Caco-2 (cell line): Measurements from ENCODE around the gene AGPAT1. TPM values are rescaled to one million over a fixed set of nuclear protein-coding genes. Genes with fewer than 3 reads are reported as not detected.

Experiments used
- BruUV-seq: library from RNA; stranded (reverse); fragments of 400-500 nt; replicated peaks from 2 replicates; lab custom pipeline; 2021; lab: Mats Ljungman, UMichigan
- CTCF ChIA-PET: fragments of 300-600 bp; sonication (Branson Sonifier 250); formaldehyde crosslinking; loops from one replicate; lab custom pipeline; 2022; ENCODE audit warnings: antibody characterized with exemption; lab: Charles Lee
- POLR2A ChIA-PET: fragments of 300-600 bp; sonication (Branson Sonifier 250); formaldehyde crosslinking; loops from one replicate; lab custom pipeline; 2022; ENCODE audit warnings: antibody characterized with exemption; lab: Charles Lee
- DNase-seq, 2 experiments: peaks; one replicate each; pipeline versions ENCODE4 v3.0.0 to v3.0.0-alpha.2; 2020 to 2022
- H3K27me3 ChIP-seq: replicated peaks from 2 replicates; pipeline ENCODE4 v1.6.0; 2011; ENCODE audit warnings: low read length; ENCODE audit not compliant: control insufficient read depth, insufficient read depth
- H3K36me3 ChIP-seq: 2 replicates; pipeline ENCODE4 v1.5.1; 2011; ENCODE audit warnings: low read length; ENCODE audit not compliant: control insufficient read depth, insufficient read depth
- H3K4me1 ChIP-seq: fragments of 250-450 bp; sonication (Bioruptor Pico); 2 replicates; pipeline ENCODE4 v1.5.1; 2020; ENCODE audit warnings: mild to moderate bottlenecking
- H3K4me3 ChIP-seq: 2 replicates; pipeline ENCODE4 v1.5.1; 2011; ENCODE audit warnings: low read depth, mild to moderate bottlenecking, control low read depth, low read length
- H3K9me3 ChIP-seq: fragments of 250-450 bp; sonication (Bioruptor Pico); 2 replicates; pipeline ENCODE4 v1.5.1; 2020; ENCODE audit warnings: mild to moderate bottlenecking, moderate library complexity
- H3K27ac Mint-ChIP-seq: one replicate; pipeline ENCODE4 v1.8.0; 2022; ENCODE audit warnings: mixed read lengths; ENCODE audit not compliant: unreplicated experiment
- H3K27me3 Mint-ChIP-seq: one replicate; pipeline ENCODE4 v1.8.0; 2022; ENCODE audit warnings: mixed read lengths; ENCODE audit not compliant: insufficient read depth, unreplicated experiment
- H3K36me3 Mint-ChIP-seq: one replicate; pipeline ENCODE4 v1.8.0; 2022; ENCODE audit warnings: mild to moderate bottlenecking, mixed read lengths; ENCODE audit not compliant: insufficient read depth, unreplicated experiment
- H3K4me1 Mint-ChIP-seq: one replicate; pipeline ENCODE4 v1.8.0; 2022; ENCODE audit warnings: low read depth, mixed read lengths; ENCODE audit not compliant: unreplicated experiment
- H3K4me3 Mint-ChIP-seq: one replicate; pipeline ENCODE4 v1.8.0; 2022; ENCODE audit warnings: mild to moderate bottlenecking, moderate library complexity, mixed read lengths; ENCODE audit not compliant: unreplicated experiment
- H3K9me3 Mint-ChIP-seq: one replicate; pipeline ENCODE4 v1.8.0; 2022; ENCODE audit warnings: mixed read lengths; ENCODE audit not compliant: unreplicated experiment
- CTCF ChIP-seq, 2 experiments: fragments of 200-600 bp in 1 of 2; IDR thresholded peaks; 1 replicate in 1 of 2; 2 replicates in 1 of 2; pipeline versions ENCODE4 v1.5.1 to v1.8.0; 2011 to 2022; ENCODE audit warnings: antibody characterized with exemption in 1 of 2, control low read depth in 1 of 2, inconsistent platforms in 1 of 2, low read depth in 1 of 2, low read length in 1 of 2, mild to moderate bottlenecking in 1 of 2, moderate library complexity in 1 of 2; ENCODE audit not compliant: insufficient read depth in 1 of 2, severe bottlenecking in 1 of 2, unreplicated experiment in 1 of 2
- intact Hi-C: fragments of 100-400 bp; cut with micrococcal nuclease; formaldehyde crosslinking; loops from one replicate; pipeline ENCODE4 v1.10.0; 2022; ENCODE audit not compliant: unreplicated experiment
- total RNA-seq: library from RNA; stranded (reverse); gene quantifications from 2 replicates; pipeline ENCODE4 v1.2.3, GENCODE V29; 2022

The AGPAT1 gene
- total RNA-seq, 1 experiment from 2014 or later: 60.4 TPM

GRCh38 chr6:32128751-32129296, 47.1 kb downstream of the AGPAT1 start:
- CTCF ChIA-PET: interaction anchor here (1.0 to 1.4 kb wide), 5 partner anchors 10 to 81 kb away, joined by 3 to 8 read pairs (median 5); no protein-coding TSS in a partner anchor

GRCh38 chr6:32127717-32128592, 47.9 kb downstream of the AGPAT1 start, which contains the start of gene ATF6B:
Gene ATF6B, minus strand, starts transcription at chr6:32128246. Its CDS starts 39 bp downstream, at chr6:32128207.
- DNase-seq: peak; percentile 96 to 99
- peaks cover 17% of the 10 kb centered on the region for H3K4me1 ChIP-seq
- POLR2A ChIA-PET: interaction anchor here (0.5 to 2.3 kb wide), 10 partner anchors 9 to 844 kb away, joined by 3 to 13 read pairs (median 4); partner anchors contain the start of genes HSPA1A, HSPA1L, NEU1 and PBX2
- H3K27me3 Mint-ChIP-seq: no peaks in the 10 kb centered on the region
- no peaks in the 10 kb centered on the region for H3K9me3 Mint-ChIP-seq
- 0 out of 2 replicates have a peak, but pooled peaks cover 1% of the 10 kb centered on the region for H3K36me3 ChIP-seq
- intact Hi-C loops: loop anchor here (1.0 kb wide), 1 partner anchor 50 kb away; the partner anchor contains the start of gene RNF5
- no peaks in the 10 kb centered on the region for H3K27me3 ChIP-seq
- peak within 1 kb of the TSS; percentile 75 for H3K4me3 ChIP-seq
- H3K27ac Mint-ChIP-seq: peak within 1 kb of the TSS; percentile 99
- peaks cover 26% of the 10 kb centered on the region for H3K4me1 Mint-ChIP-seq
- H3K4me3 Mint-ChIP-seq: peak within 1 kb of the TSS; percentile 99
- no TSS peak for BruUV-seq
- H3K9me3 ChIP-seq: no peaks in the 10 kb centered on the region
- CTCF ChIA-PET: interaction anchor here (0.6 to 1.4 kb wide), 10 partner anchors 9 to 508 kb away, joined by 3 to 8 read pairs (median 4); no protein-coding TSS in a partner anchor
- peaks cover 44% of the 10 kb centered on the region for H3K36me3 Mint-ChIP-seq
- no peak for TF ChIP-seq CTCF (IDR thresholded peaks at IDR 0.05; ENCODE audit: insufficient read depth in 1 of 2, low read depth in 1 of 2, low read length in 1 of 2, severe bottlenecking in 1 of 2, unreplicated experiment in 1 of 2)

More at GRCh38 chr6:32128751-32129296, 47.1 kb downstream of the AGPAT1 start:
- Mint-ChIP-seq H3K27ac (peak overlapping the region; percentile 99), H3K4me3 (peak overlapping the region; percentile 99), H3K9me3 (no peaks in the 10 kb centered on the region), H3K27me3 (no peaks in the 10 kb centered on the region), H3K4me1 (peaks cover 26% of the 10 kb centered on the region), H3K36me3 (peaks cover 36% of the 10 kb centered on the region)
- POLR2A ChIA-PET: interaction anchor here (0.6 to 2.3 kb wide), 7 partner anchors 11 to 843 kb away, joined by 3 to 13 read pairs (median 5); partner anchors contain the start of genes HSPA1A, HSPA1L and NEU1
- intact Hi-C loops: loop anchor here (1.0 kb wide), 1 partner anchor 49 kb away; the partner anchor contains the start of gene RNF5
- no peaks in the 10 kb centered on the region for H3K9me3 ChIP-seq
- H3K27me3 ChIP-seq: no peaks in the 10 kb centered on the region
- BruUV-seq: no TSS peak
- H3K4me1 ChIP-seq: peaks cover 17% of the 10 kb centered on the region
- H3K36me3 ChIP-seq: 0 out of 2 replicates have a peak, but pooled peaks cover 1% of the 10 kb centered on the region
- no peak overlapping the region for H3K4me3 ChIP-seq
- DNase-seq: no peak
- TF ChIP-seq CTCF (IDR thresholded peaks at IDR 0.05; ENCODE audit: insufficient read depth in 1 of 2, low read depth in 1 of 2, low read length in 1 of 2, severe bottlenecking in 1 of 2, unreplicated experiment in 1 of 2): no peak

GRCh38 chr6:32127409-32127716, 48.5 kb downstream of the AGPAT1 start:
- CTCF ChIA-PET: interaction anchor here (1.1 to 1.4 kb wide), 4 partner anchors 11 to 68 kb away, joined by 3 to 8 read pairs (median 6); no protein-coding TSS in a partner anchor
- intact Hi-C loops: no loop called here
- no TSS peak for BruUV-seq

More at GRCh38 chr6:32127409-32127716, 48.5 kb downstream of the AGPAT1 start:
- Histone ChIP-seq H3K4me1 (peaks cover 17% of the 10 kb centered on the region), H3K4me3 (peak overlapping the region; percentile 75), H3K9me3 (no peaks in the 10 kb centered on the region), H3K36me3 (0 out of 2 replicates have a peak, but pooled peaks cover 1% of the 10 kb centered on the region), H3K27me3 (no peaks in the 10 kb centered on the region)
- POLR2A ChIA-PET: interaction anchor here (1.1 to 2.3 kb wide), 2 partner anchors 68 to 844 kb away, joined by 7 to 13 read pairs; no protein-coding TSS in a partner anchor
- Mint-ChIP-seq H3K4me3 (peak overlapping the region; percentile 99), H3K36me3 (peaks cover 47% of the 10 kb centered on the region), H3K27me3 (no peaks in the 10 kb centered on the region), H3K9me3 (no peaks in the 10 kb centered on the region), H3K27ac (peak overlapping the region; percentile 99), H3K4me1 (peaks cover 25% of the 10 kb centered on the region)
- no peak for TF ChIP-seq CTCF (IDR thresholded peaks at IDR 0.05; ENCODE audit: insufficient read depth in 1 of 2, low read depth in 1 of 2, low read length in 1 of 2, severe bottlenecking in 1 of 2, unreplicated experiment in 1 of 2)
- no peak for DNase-seq
